ENCODE measurements around the gene PIGV.
"Not testable (repeated sequence)": the region's sequence is repeated elsewhere in the genome, so short reads cannot be mapped to it uniquely, and the experiment has no call there.

GRCh38 chr1:26810105-26810504, 22.4 kb downstream of the PIGV start:
- peak; percentile 48 to 70 (median 66) for TF ChIP-seq CTCF (IDR thresholded peaks at IDR 0.05)
- TF ChIP-seq POLR2A, POLR2AphosphoS5, EP300 (IDR thresholded peaks at IDR 0.05): not testable (repeated sequence)
